Endothelial cell of umbilical vein (primary cell): ENCODE results near the gene ULK4. TPM values are rescaled to one million over a fixed set of nuclear protein-coding genes. Genes with fewer than 3 reads are reported as not detected.

Experiments used
- BruUV-seq: library from RNA; stranded (reverse); fragments of 400-500 nt; replicated peaks from 2 replicates; lab custom pipeline; 2021; lab: Mats Ljungman, UMichigan
- CTCF ChIA-PET: fragments of 300-600, 350-600 bp; sonication (Branson Sonifier 250); formaldehyde crosslinking; loops from one replicate; lab custom pipeline; 2021; ENCODE audit warnings: antibody characterized with exemption, inconsistent platforms; lab: Charles Lee
- POLR2A ChIA-PET: fragments of 300-600, 350-600 bp; sonication (Branson Sonifier 250); formaldehyde crosslinking; loops from one replicate; lab custom pipeline; 2021; ENCODE audit warnings: antibody characterized with exemption, inconsistent platforms; lab: Charles Lee
- DNase-seq: peaks from one replicate; pipeline ENCODE4 v3.0.0-alpha.2; 2011; ENCODE audit warnings: low read depth, low spot score
- FAIRE-seq: peaks from 2 replicates; lab custom pipeline; 2011; peaks lifted over from hg19 to GRCh38; lab: Jason Lieb, UNC
- H2AFZ ChIP-seq: 2 replicates; pipeline ENCODE4 v1.6.0; 2012; ENCODE audit warnings: low read depth, low read length, control low read depth, inconsistent platforms
- H3K27ac ChIP-seq: 2 replicates; pipeline ENCODE4 v1.5.1; 2011; ENCODE audit warnings: low read depth, mild to moderate bottlenecking, control low read depth, low read length, moderate library complexity; ENCODE audit not compliant: insufficient read depth
- H3K27me3 ChIP-seq, 2 experiments: 2 replicates each; pipeline versions ENCODE4 v1.6.0 to v1.6.1; 2011; ENCODE audit warnings: low read length in 2 of 2, mixed read lengths in 1 of 2; ENCODE audit not compliant: control insufficient read depth in 2 of 2, insufficient read depth in 2 of 2
- H3K36me3 ChIP-seq, 2 experiments: 2 replicates in 1 of 2; 3 replicates in 1 of 2; pipeline ENCODE4 v1.5.1; 2011; ENCODE audit warnings: low read length in 2 of 2, mild to moderate bottlenecking in 1 of 2, moderate library complexity in 1 of 2; ENCODE audit not compliant: control insufficient read depth in 2 of 2, insufficient read depth in 2 of 2; ENCODE audit errors: extremely low read depth in 1 of 2
- H3K4me1 ChIP-seq: 3 replicates; pipeline ENCODE4 v1.5.1; 2011; ENCODE audit warnings: mild to moderate bottlenecking, low read length; ENCODE audit not compliant: control insufficient read depth, insufficient read depth; ENCODE audit errors: extremely low read depth
- H3K4me2 ChIP-seq: 2 replicates; pipeline ENCODE4 v1.6.1; 2011; ENCODE audit warnings: low read length, control low read depth, mixed read lengths; ENCODE audit not compliant: insufficient read depth
- H3K4me3 ChIP-seq, 3 experiments: fragments of 200-600 bp in 1 of 3; sonication (generic), shearing (Covaris generic) in 1 of 3; replicated peaks in 1 of 3; 2 replicates each; pipeline ENCODE4 v1.5.1; 2011 to 2016; ENCODE audit warnings: control low read depth in 3 of 3, low read length in 3 of 3, mild to moderate bottlenecking in 2 of 3, inconsistent platforms in 1 of 3, low read depth in 1 of 3, moderate library complexity in 1 of 3; ENCODE audit not compliant: insufficient read depth in 1 of 3
- H3K79me2 ChIP-seq: 2 replicates; pipeline ENCODE4 v1.6.0; 2012; ENCODE audit warnings: low read length, inconsistent platforms; ENCODE audit not compliant: control insufficient read depth, insufficient read depth
- H3K9ac ChIP-seq: replicated peaks from 2 replicates; pipeline ENCODE3; 2011; ENCODE audit warnings: low read length, control low read depth; ENCODE audit not compliant: insufficient read depth; ENCODE audit errors: extremely low read depth
- H3K9me1 ChIP-seq: replicated peaks from 3 replicates; pipeline ENCODE4 v1.6.0; 2011; ENCODE audit warnings: mild to moderate bottlenecking, low read length; ENCODE audit not compliant: control insufficient read depth, insufficient read depth; ENCODE audit errors: extremely low read depth
- H3K9me3 ChIP-seq: replicated peaks from 2 replicates; pipeline ENCODE4 v1.5.1; 2012; ENCODE audit warnings: low read length, inconsistent platforms; ENCODE audit not compliant: control insufficient read depth, insufficient read depth
- H4K20me1 ChIP-seq: replicated peaks from 2 replicates; pipeline ENCODE3; 2011; ENCODE audit warnings: mild to moderate bottlenecking, low read length; ENCODE audit not compliant: control insufficient read depth, insufficient read depth; ENCODE audit errors: extremely low read depth
- EZH2 ChIP-seq: IDR thresholded peaks from 2 replicates; pipeline ENCODE4 v1.6.1; 2012; ENCODE audit warnings: borderline replicate concordance, low read depth, mild to moderate bottlenecking, moderate library complexity, low read length, inconsistent platforms; ENCODE audit not compliant: severe bottlenecking
- FOS ChIP-seq: IDR thresholded peaks from 2 replicates; pipeline ENCODE4 v1.6.1; 2011; ENCODE audit warnings: mild to moderate bottlenecking, low read length, moderate library complexity, borderline replicate concordance; ENCODE audit not compliant: insufficient read depth
- GATA2 ChIP-seq: IDR thresholded peaks from 2 replicates; pipeline ENCODE4 v1.7.0; 2011; ENCODE audit warnings: low read depth, mild to moderate bottlenecking, moderate library complexity, mixed read lengths, low read length; ENCODE audit not compliant: insufficient read length, insufficient read depth
- JUN ChIP-seq: IDR thresholded peaks from 2 replicates; pipeline ENCODE4 v1.6.1; 2011; ENCODE audit warnings: borderline replicate concordance, low read depth; ENCODE audit not compliant: insufficient read length, insufficient read depth
- MYC ChIP-seq: IDR thresholded peaks from one replicate; pipeline ENCODE4 v1.6.1; 2011; ENCODE audit warnings: mild to moderate bottlenecking, low read depth, low read length
- POLR2A ChIP-seq: IDR thresholded peaks from 2 replicates; pipeline ENCODE4 v1.6.1; 2012; ENCODE audit warnings: low read depth, mild to moderate bottlenecking, control low read depth, low read length
- POLR2AphosphoS5 ChIP-seq: IDR thresholded peaks from 2 replicates; pipeline ENCODE4 v1.6.1; 2012; ENCODE audit warnings: low read depth, mild to moderate bottlenecking, control low read depth, low read length, moderate library complexity; ENCODE audit not compliant: insufficient read depth
- dilution Hi-C: fragments of 300-500 bp; cut with MboI; formaldehyde crosslinking; loops from one replicate; pipeline ENCODE4 v1.15.0; 2019; ENCODE audit warnings: low sequenced_read_pairs; ENCODE audit not compliant: extremely low pct_ligation_motif_present
- intact Hi-C: fragments of 100-400 bp; cut with micrococcal nuclease; formaldehyde crosslinking; loops from one replicate; pipeline ENCODE4 v1.10.0; 2022
- polyA plus RNA-seq, 4 experiments: library from polyadenylated mRNA; depleted of rRNA in 3 of 4; stranded (reverse) in 3 of 4; unstranded in 1 of 4; fragments of >200 nt; gene quantifications; 2 replicates each; pipeline versions ENCODE4 v1.2.1 to v1.2.3, GENCODE V29; 2011 to 2012; ENCODE audit warnings: missing spikeins in 1 of 4
- total RNA-seq: library from RNA; stranded (reverse); gene quantifications from 2 replicates; pipeline ENCODE4 v1.2.3, GENCODE V29; 2021
- TF ChIP-seq, protein P1 (sequence below), 2 donors: IDR thresholded peaks; 1 replicate in 1 of 2; 2 replicates in 1 of 2; pipeline ENCODE4 v1.5.1; 2011; ENCODE audit warnings: low read length in 2 of 2, mild to moderate bottlenecking in 2 of 2, moderate library complexity in 2 of 2, control low read depth in 1 of 2, inconsistent platforms in 1 of 2, low read depth in 1 of 2; ENCODE audit not compliant: insufficient read depth in 1 of 2; ENCODE audit errors: extremely low read depth in 1 of 2
- TF ChIP-seq, protein P2 (sequence below): IDR thresholded peaks from 2 replicates; pipeline ENCODE4 v1.6.1; 2011; ENCODE audit not compliant: insufficient read depth, insufficient read length

ULK4 gene
- total and polyA plus RNA-seq, 2 donors (not counting 3 experiments of a cell fraction or from before 2014, with no cell fraction given): 3.3 to 16.0 TPM

DNA sequence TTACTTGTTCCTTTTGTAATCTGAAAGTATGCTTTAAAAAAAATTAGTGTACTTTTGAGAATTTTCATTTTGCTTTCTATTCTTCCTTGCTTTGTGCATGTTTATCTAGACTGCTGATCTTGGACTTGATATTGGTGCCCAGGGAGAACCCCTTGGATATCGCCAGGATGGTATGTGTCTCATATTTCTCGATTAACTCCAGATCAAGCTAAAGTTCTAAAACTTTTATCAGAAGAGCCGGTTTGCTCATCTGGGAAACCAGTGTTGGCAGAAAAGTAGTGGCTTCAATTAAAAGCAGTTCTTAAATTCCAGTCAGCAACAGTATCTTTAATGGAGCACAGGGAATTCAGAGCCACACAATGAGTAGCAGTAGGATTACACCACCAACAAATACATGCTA is 724.0 kb downstream of the ULK4 start:
- Histone ChIP-seq H3K4me3 (no peak overlapping the region), H3K36me3 (peaks cover 45% of the 10 kb centered on the region in 2 experiments), H3K4me2 (no peak overlapping the region), H3K9ac (no peak overlapping the region), H4K20me1 (peaks cover 4% of the 10 kb centered on the region), H3K27me3 (no peaks in the 10 kb centered on the region), H3K27ac (no peak overlapping the region), H3K4me1 (no peaks in the 10 kb centered on the region), H2AFZ (no peak overlapping the region), H3K79me2 (no peaks in the 10 kb centered on the region), H3K9me3 (no peaks in the 10 kb centered on the region), H3K9me1 (no peaks in the 10 kb centered on the region)
- no TSS peak for BruUV-seq
- dilution Hi-C loops: no loop called here
- TF ChIP-seq, protein P1, sequence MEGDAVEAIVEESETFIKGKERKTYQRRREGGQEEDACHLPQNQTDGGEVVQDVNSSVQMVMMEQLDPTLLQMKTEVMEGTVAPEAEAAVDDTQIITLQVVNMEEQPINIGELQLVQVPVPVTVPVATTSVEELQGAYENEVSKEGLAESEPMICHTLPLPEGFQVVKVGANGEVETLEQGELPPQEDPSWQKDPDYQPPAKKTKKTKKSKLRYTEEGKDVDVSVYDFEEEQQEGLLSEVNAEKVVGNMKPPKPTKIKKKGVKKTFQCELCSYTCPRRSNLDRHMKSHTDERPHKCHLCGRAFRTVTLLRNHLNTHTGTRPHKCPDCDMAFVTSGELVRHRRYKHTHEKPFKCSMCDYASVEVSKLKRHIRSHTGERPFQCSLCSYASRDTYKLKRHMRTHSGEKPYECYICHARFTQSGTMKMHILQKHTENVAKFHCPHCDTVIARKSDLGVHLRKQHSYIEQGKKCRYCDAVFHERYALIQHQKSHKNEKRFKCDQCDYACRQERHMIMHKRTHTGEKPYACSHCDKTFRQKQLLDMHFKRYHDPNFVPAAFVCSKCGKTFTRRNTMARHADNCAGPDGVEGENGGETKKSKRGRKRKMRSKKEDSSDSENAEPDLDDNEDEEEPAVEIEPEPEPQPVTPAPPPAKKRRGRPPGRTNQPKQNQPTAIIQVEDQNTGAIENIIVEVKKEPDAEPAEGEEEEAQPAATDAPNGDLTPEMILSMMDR (IDR thresholded peaks at IDR 0.05; ENCODE audit: extremely low read depth in 1 of 2, insufficient read depth in 1 of 2, low read depth in 1 of 2, low read length in 2 of 2): no peak
- no peak for TF ChIP-seq FOS
- TF ChIP-seq GATA2: no peak
- no peak for TF ChIP-seq EZH2
- no peak for TF ChIP-seq MYC
- no peak for TF ChIP-seq POLR2A
- TF ChIP-seq JUN: no peak
- TF ChIP-seq, protein P2, sequence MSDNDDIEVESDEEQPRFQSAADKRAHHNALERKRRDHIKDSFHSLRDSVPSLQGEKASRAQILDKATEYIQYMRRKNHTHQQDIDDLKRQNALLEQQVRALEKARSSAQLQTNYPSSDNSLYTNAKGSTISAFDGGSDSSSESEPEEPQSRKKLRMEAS: no peak
- no peak for TF ChIP-seq POLR2AphosphoS5
- ChIA-PET CTCF (no interaction called here), POLR2A (no interaction called here)
- intact Hi-C loops: loop anchor here (5.0 kb wide), 1 partner anchor 656 kb away; no protein-coding TSS in a partner anchor
- DNase-seq: no peak
- no peak for FAIRE-seq
